ENCODE measurements around the gene OGFOD2. TPM values are rescaled to one million over a fixed set of nuclear protein-coding genes. Genes with fewer than 3 reads are reported as not detected.

The OGFOD2 gene
- total RNA-seq, result 12.6 and 17.7 TPM in 2 replicates

DNA sequence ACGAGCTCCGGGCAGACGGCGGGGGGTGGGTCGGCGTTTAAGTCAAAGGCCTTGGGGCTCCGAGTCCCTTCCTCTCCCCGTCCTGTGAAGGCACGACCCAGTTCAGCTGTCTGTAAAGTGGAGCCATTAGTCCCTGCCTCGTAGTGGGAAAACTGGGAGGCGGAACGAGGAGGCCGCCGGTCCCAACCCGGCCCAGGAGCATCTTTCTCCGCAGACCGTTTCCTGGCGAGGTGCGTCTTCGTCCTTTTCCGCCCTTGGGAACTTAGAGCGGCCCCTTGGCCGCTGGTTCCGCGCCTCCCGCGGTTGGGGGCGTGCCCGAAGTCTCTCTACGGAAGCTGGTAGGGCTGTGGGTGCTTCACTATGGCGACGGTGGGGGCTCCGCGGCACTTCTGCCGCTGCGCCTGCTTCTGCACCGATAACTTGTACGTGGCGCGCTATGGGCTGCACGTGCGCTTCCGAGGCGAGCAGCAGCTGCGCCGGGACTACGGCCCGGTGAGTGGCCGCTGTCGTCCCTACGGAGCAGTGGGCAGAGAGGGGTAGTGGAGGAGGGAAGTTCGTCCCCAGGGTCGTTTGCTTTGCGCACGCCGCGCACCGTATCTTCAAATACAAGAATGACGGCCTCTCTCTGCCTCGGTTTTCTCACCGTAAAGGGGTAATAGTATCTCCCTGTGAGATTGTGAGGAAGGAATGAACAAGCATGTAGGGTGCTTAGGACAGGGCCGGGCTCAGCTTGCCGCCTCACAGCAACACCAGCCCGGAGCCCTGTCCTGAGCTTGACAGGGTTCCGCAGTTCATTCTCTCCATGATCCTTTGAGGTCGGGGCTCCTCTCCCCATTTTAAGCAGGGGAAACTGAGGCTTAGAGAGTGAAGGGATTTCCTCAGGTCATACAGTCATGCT is at the start of gene OGFOD2:
Gene OGFOD2, plus strand, starts transcription at position 353 of the 898 bp plus-strand sequence. Its CDS starts 8 bp downstream, at position 361.

GRCh38 chr12:122965851-122966742 is 8.9 kb upstream of the OGFOD2 start, which contains the start of gene ABCB9:
TSS of gene ABCB9 (minus strand) at chr12:122966463. CDS start at chr12:122960235, 6,228 bp downstream.

DNA sequence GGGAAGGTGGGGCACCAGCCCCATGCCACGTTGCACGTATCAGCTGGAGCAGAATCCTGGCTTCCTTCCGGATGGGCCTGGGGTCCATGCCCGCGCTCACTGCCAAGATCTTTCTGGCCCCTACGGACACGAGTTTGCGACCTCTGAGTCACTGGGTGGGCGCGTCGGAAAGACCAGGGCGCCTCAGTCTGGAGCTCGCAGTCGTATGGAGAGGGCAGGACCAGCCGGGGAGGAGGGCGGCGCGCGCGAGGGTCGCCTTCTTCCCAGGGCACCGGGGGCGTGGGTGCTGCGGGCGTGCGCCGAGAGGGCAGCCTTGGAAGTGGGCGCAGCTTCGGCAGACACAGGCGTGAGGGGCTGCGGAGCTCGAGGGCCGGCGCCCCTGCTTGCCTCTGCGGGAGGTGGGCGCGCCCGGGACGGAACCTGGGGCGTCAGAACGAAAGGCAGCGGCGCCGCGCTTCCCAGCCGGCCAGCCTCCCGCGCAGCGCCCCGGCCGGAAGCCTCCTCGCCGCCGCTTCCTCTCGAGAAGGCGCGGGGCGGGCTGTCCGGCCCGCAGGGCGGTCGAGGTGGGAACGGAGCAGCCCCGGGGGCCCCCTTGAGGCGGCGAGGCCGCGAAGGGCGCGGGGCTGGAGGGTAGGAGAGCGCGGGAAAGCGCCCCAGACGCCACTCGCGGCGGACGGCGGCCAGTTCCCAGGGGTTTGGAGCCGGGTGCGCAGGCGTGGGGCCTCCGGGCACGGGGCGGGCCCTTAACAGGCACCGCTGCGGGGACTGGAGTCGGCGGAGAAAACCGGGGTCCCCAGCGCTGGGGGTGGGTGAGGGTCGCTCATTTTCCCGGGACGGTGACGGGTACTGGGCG is 5.4 kb downstream of the OGFOD2 start, which contains the start of gene ARL6IP4:
Gene ARL6IP4, plus strand, starts transcription at position 499 of the 853 bp plus-strand sequence. CDS start 459 bp downstream, outside the sequence.

Other genes starting within 250 kb of the OGFOD2 start
- 0.16 and 0.54 TPM in 2 replicates for gene HCAR1, start 244.4 kb upstream of the OGFOD2 start, total RNA-seq
- 26.6 and 28.0 TPM in 2 replicates for gene DENR, start 222.4 kb upstream of the OGFOD2 start, total RNA-seq
- gene CCDC62, start 200.7 kb upstream of the OGFOD2 start, total RNA-seq, result not detected in 2 replicates
- 11.0 and 20.7 TPM in 2 replicates for gene HIP1R, start 139.8 kb upstream of the OGFOD2 start, total RNA-seq
- 16.8 and 22.6 TPM in 2 replicates for gene VPS37B, start 79.1 kb upstream of the OGFOD2 start, total RNA-seq
- gene ABCB9, start 8.8 kb upstream of the OGFOD2 start, total RNA-seq, result 9.0 and 12.0 TPM in 2 replicates
- 194 and 231 TPM in 2 replicates for gene ARL6IP4, start 5.4 kb downstream of the OGFOD2 start, total RNA-seq
- 1.8 and 2.5 TPM in 2 replicates for gene PITPNM2, start 175.8 kb downstream of the OGFOD2 start, total RNA-seq